HG03571 (cell line): ENCODE data around the gene HNRNPDL.
"Not testable (repeated sequence)": the region's sequence is repeated elsewhere in the genome, so short reads cannot be mapped to it uniquely, and the experiment has no call there.

ENCODE experiments used
- ATAC-seq: cut with Tn5 transposase; IDR thresholded peaks from one replicate; pipeline ENCODE4 v1.9.1; 2021; ENCODE audit not compliant: unreplicated experiment

HNRNPDL gene

DNA sequence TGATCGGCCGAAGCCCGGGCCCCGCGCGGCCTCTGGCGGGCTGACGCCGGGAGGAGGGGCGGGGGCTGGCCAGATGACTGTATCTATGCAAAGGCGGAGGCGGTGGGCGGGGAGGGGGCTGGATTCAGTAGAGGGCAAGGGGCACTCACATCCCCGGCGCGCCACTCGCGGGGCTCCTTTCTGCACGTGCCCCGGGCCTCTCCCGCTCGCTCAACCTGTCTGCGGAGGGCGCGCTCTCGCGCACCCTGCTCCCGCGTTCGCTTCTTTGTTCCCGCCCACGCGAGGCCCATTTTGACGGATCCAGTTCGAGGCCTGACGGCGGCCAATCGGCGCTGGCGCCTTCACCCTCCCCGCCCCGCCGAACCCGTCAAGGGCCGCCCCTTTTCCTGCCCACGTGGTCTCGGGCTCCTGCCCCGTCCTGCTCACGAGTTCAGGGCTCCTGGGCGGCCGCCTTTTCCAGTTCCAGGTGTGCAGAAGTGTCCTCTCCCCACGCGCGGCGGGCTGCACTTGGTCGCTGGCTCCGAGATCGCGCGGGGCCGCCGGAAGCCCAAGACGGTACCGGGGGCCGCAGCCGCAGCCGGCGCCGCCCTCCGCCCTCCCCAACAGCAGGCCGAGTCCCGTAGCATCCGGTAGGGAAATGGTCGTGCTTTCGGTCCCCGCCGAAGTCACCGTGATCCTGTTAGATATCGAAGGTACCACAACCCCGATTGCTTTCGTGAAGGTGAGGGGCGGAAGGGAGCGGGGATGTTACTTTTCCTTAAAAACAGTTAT lies at the start of gene HNRNPDL, which contains the start of gene ENOPH1:
TSS of gene HNRNPDL (minus strand) at position 270 of the 771 bp plus-strand sequence. CDS start 772 bp downstream, outside the sequence.
TSS of gene ENOPH1 (plus strand) at position 398 of the 771 bp plus-strand sequence. CDS start at position 638, 240 bp downstream.
- peak; percentile 61 for ATAC-seq

DNA sequence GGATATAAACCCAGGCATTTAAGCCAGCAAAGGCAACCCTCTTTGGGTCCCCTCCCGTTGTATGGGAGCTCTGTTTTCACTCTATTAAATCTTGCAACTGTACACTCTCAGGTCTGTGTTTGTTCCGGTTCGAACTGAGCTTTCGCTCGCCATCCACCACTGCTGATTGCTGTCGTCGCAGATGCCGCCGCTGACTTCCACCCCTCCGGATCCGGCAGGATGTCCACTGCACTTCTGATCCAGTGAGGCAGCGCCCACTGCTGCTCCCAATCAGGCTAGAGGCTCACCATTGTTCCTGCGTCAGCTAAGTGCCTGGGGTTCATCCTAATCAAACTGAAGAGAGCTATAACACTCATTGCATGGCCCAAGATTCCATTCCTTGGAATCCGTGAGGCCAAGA lies 49.3 kb upstream of the HNRNPDL start:
- no peak for ATAC-seq

DNA sequence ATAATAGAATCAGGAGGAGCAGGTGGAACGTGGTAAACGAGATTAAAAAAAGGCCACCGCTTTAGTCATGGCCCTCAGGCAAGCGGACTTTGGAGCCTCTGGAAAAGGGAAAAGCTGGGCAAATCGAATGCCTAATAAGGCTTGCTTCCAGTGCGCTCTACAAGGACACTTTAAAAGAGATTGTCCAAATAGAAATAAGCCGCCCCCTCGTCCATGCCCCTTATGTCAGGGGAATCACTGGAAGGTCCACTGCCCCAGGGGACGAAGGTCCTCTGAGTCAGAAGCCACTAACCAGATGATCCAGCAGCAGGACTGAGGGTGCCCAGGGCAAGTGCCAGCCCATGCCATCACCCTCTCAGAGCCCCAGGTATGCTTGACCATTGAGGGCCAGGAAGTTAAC lies 47.2 kb upstream of the HNRNPDL start:
- not testable (repeated sequence) for ATAC-seq

- not testable (repeated sequence) for ATAC-seq
These were observed 45.7 kb upstream of the HNRNPDL start for GRCh38 chr4:82475931-82476330.

- no peak for ATAC-seq
These were observed 43.4 kb upstream of the HNRNPDL start for GRCh38 chr4:82473621-82474164.

GRCh38 chr4:82473080-82473479 lies 42.8 kb upstream of the HNRNPDL start:
- ATAC-seq = not testable (repeated sequence)

GRCh38 chr4:82469791-82470345 lies 39.6 kb upstream of the HNRNPDL start:
- ATAC-seq = no peak

- ATAC-seq = no peak
These were observed 37.2 kb upstream of the HNRNPDL start for GRCh38 chr4:82467471-82467870.

DNA sequence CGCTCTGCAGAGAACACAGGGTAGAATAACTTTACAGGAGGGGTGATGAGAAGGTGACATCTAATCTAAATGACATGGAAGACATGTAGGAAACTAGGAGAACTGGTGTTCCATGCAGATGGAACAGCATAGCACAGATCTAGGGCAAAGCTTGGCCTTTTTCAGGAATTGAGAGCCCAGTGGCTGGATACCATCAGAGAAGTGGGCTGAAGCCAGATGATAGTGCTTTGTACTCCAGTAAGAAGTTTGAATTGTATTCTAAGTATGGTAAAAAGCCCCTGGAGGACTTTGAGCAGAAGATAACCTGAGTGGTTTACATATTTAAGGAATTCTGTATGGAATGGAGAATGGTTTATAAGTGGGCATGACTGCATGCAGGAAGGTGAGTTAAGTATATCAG lies 33.0 kb upstream of the HNRNPDL start:
- ATAC-seq = no peak

- peak; percentile 70 for ATAC-seq
These were observed 32.2 kb upstream of the HNRNPDL start for GRCh38 chr4:82462415-82462831.

DNA sequence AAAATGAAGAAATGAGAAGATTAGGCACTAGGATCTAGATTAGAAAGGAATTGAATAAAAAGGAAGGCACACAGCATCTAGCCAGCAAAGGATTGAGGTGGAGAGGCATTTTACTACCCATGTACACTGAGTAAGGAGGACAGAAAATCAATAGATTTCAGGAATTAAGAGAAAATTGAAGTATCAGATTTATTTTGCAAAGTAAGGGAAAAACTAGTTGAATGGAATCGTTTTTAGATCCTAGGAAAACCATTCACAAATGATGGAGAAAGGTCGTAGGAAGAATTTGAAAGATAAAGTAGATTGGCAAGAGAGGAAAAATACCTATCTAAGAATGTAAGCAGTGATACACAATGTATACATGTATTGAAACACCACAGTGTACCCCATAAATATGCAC lies 31.4 kb upstream of the HNRNPDL start:
- no peak for ATAC-seq

GRCh38 chr4:82458729-82459128 lies 28.5 kb upstream of the HNRNPDL start:
- ATAC-seq = no peak

DNA sequence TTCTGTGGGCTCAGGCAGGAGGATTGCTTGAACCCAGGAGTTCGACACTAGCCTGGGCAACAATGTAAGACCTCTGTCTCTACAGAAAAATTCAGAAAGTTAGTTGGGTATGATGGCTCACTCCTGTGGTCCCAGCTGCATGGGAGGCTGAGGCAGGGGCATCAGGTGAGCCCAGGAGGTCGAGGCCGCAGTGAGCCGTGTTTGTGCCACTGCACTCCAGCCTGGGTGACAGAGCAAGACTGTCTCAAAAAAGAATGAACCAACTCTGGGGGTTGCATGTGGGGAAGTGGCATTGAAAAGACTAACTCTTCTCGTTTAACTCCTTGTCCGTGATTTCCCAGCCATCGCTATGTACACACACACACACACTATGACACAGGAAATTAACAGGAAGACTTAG lies 27.0 kb upstream of the HNRNPDL start:
- ATAC-seq = no peak

DNA sequence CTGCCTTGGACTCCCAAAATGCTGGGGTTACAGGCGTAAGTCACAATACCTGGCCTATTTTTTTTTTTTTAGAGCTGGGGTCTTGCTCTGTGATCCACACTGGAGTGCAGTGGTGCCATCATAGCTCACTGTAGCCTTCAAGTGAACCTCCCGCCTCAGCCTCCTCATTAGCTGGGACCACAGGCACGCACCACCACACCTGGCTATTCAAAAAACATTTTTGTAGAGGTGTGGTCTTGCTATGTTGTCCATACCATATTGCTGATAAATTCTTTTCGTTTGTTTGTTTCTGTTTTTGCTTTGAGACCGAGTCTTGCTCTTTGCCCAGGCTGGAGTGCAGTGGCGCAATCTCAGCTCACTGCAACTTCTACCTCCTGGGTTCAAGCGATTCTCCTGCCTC lies 21.8 kb upstream of the HNRNPDL start:
- ATAC-seq = no peak

- no peak for ATAC-seq
These were observed 20.9 kb upstream of the HNRNPDL start for GRCh38 chr4:82450966-82451755.

DNA sequence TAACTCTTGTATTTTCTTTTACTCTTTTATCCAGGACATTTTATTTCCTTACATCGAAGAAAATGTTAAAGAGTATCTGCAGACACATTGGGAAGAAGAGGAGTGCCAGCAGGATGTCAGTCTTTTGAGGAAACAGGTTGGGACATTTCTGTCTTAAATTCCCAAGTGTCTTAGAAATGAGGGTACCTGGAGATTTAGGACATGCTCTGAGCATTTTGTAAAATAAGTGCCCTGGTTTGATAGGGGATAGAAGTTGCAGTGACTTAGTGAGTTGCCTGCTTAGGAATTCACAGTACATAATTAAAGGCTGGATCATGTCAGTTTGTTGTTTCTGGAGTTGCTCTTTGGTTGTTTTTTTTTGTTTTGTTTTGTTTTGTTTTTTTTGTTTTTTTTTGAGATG lies 17.6 kb upstream of the HNRNPDL start:
- ATAC-seq = no peak

DNA sequence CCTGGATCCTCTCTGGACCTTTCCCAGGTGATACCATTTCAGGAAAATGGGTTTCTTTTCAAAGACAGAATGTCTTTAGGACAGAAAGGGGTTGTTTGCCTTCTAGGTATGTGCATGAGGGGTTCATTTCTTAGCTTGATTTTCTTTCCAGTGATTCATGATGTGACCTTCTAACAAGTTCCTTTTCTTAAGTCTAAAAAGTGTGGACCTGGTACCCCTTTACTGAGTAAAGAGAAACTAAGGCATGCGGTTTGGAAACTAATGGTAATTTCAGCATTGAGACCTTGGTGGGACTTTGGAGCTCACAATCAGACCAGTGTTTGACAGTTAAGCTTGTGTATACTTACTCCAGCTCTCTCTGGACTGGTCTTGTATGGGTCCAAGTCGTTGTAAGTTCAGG lies 8.8 kb upstream of the HNRNPDL start:
- ATAC-seq = no peak

DNA sequence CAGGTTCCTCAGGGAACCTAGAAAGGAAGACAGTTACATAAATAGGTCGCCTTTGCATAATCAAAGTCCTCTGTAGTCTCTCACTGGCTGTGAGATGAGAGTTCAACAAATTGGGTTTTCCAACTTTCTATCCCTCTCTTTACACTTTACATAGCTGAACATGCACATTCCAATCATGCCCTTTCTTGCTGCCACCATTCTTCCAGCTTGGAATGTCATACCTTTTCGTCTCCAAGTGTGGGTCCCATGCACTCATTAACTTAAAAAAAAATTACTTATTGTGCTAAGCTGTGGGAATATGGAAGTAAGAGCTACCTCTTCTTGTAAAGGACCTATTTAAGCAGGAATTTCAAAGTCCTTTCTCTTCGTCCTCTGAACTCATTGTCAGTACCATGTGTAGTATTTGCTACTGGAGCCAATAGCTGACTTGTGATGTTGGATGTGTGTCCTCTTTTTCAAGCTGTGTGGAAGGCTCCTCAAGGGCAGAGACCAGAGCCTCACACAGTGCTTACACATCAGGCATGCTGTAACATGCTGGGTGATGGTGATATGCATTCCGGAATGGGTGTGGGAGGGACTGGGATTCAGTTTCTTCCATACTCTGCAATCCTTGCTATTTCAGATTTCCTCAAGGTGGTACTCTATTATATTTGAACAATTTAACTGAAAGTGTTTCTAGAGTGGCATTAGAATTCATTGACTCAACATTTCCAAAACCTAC lies 7.2 kb upstream of the HNRNPDL start:
- no peak for ATAC-seq

GRCh38 chr4:82436780-82437179 lies 6.5 kb upstream of the HNRNPDL start:
- no peak for ATAC-seq

DNA sequence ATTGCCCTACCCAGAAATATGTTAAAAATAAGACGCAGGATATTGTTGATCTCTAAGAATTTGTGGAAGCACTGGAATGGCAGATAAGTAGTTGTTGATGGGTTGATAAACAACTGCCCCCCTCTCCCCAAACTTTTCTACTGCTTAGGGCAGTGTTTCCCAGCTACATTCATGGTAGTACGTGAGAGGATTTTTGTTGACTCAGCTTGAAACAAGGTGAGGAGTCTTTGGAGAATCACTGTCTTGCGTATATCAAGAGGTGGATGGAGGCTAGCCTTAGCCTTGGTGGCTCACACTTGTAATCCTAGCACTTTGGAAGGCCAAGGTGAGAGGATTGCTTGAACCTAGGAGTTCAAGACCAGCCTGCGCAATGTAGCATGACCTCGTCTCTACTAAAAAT lies 5.9 kb upstream of the HNRNPDL start:
- no peak for ATAC-seq

- no peak for ATAC-seq
These were observed 4.7 kb upstream of the HNRNPDL start for GRCh38 chr4:82434949-82435348.
